Esophagus squamous epithelium (tissue), 5 donors: ENCODE data around the gene ERV3-1. TPM values are rescaled to one million over a fixed set of nuclear protein-coding genes. Genes with fewer than 3 reads are reported as not detected.
"Not testable (repeated sequence)": the region's sequence is repeated elsewhere in the genome, so short reads cannot be mapped to it uniquely, and the experiment has no call there.

ENCODE experiments used
- DNase-seq: peaks from one replicate; lab custom pipeline; 2025; lab: John Stamatoyannopoulos, UW
- H3K27ac ChIP-seq, 4 donors: fragments of 200-600 bp; sonication (generic); one replicate each; pipeline ENCODE4 v1.5.1; 2016 to 2019; ENCODE audit warnings: mild to moderate bottlenecking in 1 of 4
- H3K27me3 ChIP-seq, 4 donors: fragments of 200-600 bp; sonication (generic); 1 replicate in 3 of 4; 2 replicates in 1 of 4; pipeline versions ENCODE4 v1.5.1 to v1.6.0; 2017 to 2021; ENCODE audit warnings: antibody characterized with exemption in 1 of 4
- H3K36me3 ChIP-seq, 3 donors: fragments of 200-600 bp; sonication (generic); one replicate each; pipeline ENCODE4 v1.5.1; 2016 to 2019
- H3K4me1 ChIP-seq, 3 donors: fragments of 200-600 bp; sonication (generic); one replicate each; pipeline ENCODE4 v1.5.1; 2017 to 2019
- H3K4me3 ChIP-seq, 4 donors: fragments of 200-600 bp; sonication (generic); 1 replicate in 3 of 4; 2 replicates in 1 of 4; pipeline ENCODE4 v1.5.1; 2016 to 2019; ENCODE audit warnings: mild to moderate bottlenecking in 2 of 4, moderate library complexity in 1 of 4
- H3K9me3 ChIP-seq, 3 donors: fragments of 200-600 bp; sonication (generic); one replicate each; pipeline ENCODE4 v1.5.1; 2016 to 2019
- CTCF ChIP-seq, 6 experiments: fragments of 450-650 bp in 4 of 6; fragments of 200-600 bp in 2 of 6; sonication (generic) in 2 of 6; IDR thresholded peaks; one replicate each; pipeline ENCODE4 v1.5.1; 2016 to 2019; ENCODE audit warnings: antibody characterized with exemption in 6 of 6, mild to moderate bottlenecking in 4 of 6, moderate library complexity in 4 of 6
- POLR2A ChIP-seq, 4 donors: fragments of 450-650 bp; IDR thresholded peaks; one replicate each; pipeline ENCODE4 v1.6.1; 2017; ENCODE audit warnings: antibody characterized with exemption in 4 of 4, mild to moderate bottlenecking in 4 of 4, moderate library complexity in 3 of 4
- WGBS, 2 donors: methylation state at CpG; one replicate each; pipeline ENCODE4 v1.1.5; 2018; 5-methylcytosine and 5-hydroxymethylcytosine counted together
- intact Hi-C: fragments of 100-400 bp; cut with DNase I; formaldehyde crosslinking; loops from one replicate; pipeline ENCODE4 v1.15.0; 2022
- total RNA-seq, 4 donors: library from RNA; depleted of rRNA; stranded (reverse); fragments of >200 nt; gene quantifications; one replicate each; pipeline ENCODE4 v1.1.0, GENCODE V29; 2016
- donor health status: DM: yes; HTN: yes; CAD: no.

ERV3-1 gene
- total RNA-seq, 4 donors from 2014 or later = 15.4 to 30.9 (median 18.6) TPM

- Histone ChIP-seq H3K4me3 (peak overlapping the region; percentile 59 to 85 (median 84)), H3K4me1 (peaks cover 0 to 26% (median 11%) of the 10 kb centered on the region in 3 donors), H3K36me3 (no peaks in the 10 kb centered on the region), H3K9me3 (no peaks in the 10 kb centered on the region), H3K27ac (peak overlapping the region; percentile 93 to 97 (median 96)), H3K27me3 (no peaks in the 10 kb centered on the region)
- 8 to 20% methylated on average over 5 to 14 of the region's 92 CpGs for WGBS, 2 donors
- intact Hi-C loops = no loop called here
- DNase-seq = peak; percentile 59
- TF ChIP-seq CTCF (IDR thresholded peaks at IDR 0.05) = no peak
- TF ChIP-seq POLR2A (IDR thresholded peaks at IDR 0.05) = peak in 1 of 4 donors; percentile 51
Observed at GRCh38 chr7:65037740-65038688, 31.5 kb upstream of the ERV3-1 start.

GRCh38 chr7:65036526-65036925, 30.0 kb upstream of the ERV3-1 start:
- WGBS, 2 donors = 6 to 32% methylated on average over 2 of the region's 2 CpGs
- DNase-seq, H3K36me3 ChIP-seq, H3K4me3 ChIP-seq, intact Hi-C loops, H3K9me3 ChIP-seq, H3K27me3 ChIP-seq: not testable (repeated sequence)
- H3K4me1 ChIP-seq = peaks cover 0 to 26% (median 11%) of the 10 kb centered on the region in 3 donors
- H3K27ac ChIP-seq = peak overlapping the region in 3 of 4 donors; percentile 38 to 67 (median 48)

- H3K27me3 ChIP-seq, H3K27ac ChIP-seq, DNase-seq, H3K4me3 ChIP-seq, H3K9me3 ChIP-seq, intact Hi-C loops, H3K36me3 ChIP-seq: not testable (repeated sequence)
- peaks cover 0 to 21% (median 11%) of the 10 kb centered on the region in 3 donors for H3K4me1 ChIP-seq
Observed at GRCh38 chr7:65035469-65035868, 29.0 kb upstream of the ERV3-1 start.

DNA sequence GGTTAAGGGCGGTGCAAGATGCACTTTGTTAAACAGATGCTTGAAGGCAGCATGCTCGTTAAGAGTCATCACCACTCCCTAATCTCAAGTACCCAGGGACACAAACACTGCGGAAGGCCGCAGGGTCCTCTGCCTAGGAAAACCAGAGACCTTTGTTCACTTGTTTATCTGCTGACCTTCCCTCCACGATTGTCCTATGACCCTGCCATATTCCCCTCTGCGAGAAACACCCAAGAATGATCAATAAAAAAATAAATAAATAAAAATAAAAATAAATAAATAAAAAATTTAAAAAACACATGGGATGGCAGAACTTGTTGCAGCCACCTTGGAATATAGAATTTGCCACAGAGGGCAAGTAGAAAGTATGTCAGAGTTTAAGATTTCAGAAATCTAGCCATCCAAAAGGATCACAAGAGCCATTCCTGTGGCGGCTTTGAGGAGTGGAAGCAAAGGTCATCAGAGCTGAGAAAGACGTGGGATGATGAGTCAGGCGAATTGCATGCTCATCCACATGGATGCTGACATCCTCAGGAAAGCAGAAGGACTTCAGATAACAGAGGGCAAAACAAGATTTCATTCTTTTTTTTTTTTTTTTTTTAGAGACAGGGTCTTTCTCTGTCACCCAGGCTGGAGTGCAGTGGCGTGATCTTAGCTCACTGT, 27.8 kb upstream of the ERV3-1 start:
- H3K4me3 ChIP-seq = not testable (repeated sequence)

DNA sequence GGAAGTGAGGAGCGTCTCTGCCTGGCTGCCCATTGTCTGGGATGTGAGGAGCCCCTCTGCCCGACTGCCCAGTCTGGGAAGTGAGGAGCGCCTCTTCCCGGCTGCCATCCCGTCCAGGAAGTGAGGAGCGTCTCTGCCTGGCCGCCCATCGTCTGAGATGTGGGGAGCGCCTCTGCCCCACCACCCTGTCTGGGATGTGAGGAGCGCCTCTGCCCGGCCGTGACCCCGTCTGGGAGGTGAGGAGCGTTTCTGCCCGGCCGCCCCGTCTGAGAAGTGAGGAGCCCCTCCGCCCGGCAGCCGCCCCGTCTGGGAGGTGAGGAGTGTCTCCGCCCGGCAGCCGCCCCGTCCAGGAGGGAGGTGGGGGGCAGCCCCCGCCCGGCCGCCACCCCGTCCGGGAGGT, 26.9 kb upstream of the ERV3-1 start:
- H3K4me3 ChIP-seq, H3K9me3 ChIP-seq, H3K4me1 ChIP-seq, DNase-seq, H3K36me3 ChIP-seq, H3K27me3 ChIP-seq, H3K27ac ChIP-seq, intact Hi-C loops: not testable (repeated sequence)
- WGBS, 2 donors = no CpG with 5 or more reads among the region's 30 CpGs

More for the DNA sequence above, 27.8 kb upstream of the ERV3-1 start:
- H3K27me3 ChIP-seq, DNase-seq, H3K36me3 ChIP-seq, H3K9me3 ChIP-seq, H3K27ac ChIP-seq, H3K4me1 ChIP-seq, intact Hi-C loops: not testable (repeated sequence)
- 72 to 73% methylated on average over 6 to 8 of the region's 10 CpGs for WGBS, 2 donors

- H3K36me3 ChIP-seq, H3K4me3 ChIP-seq, H3K27me3 ChIP-seq, DNase-seq, H3K27ac ChIP-seq, intact Hi-C loops, H3K4me1 ChIP-seq, H3K9me3 ChIP-seq: not testable (repeated sequence)
Observed at GRCh38 chr7:65025023-65025422, 18.5 kb upstream of the ERV3-1 start.

- 69 to 80% methylated on average over 2 of the region's 3 CpGs for WGBS, 2 donors
- DNase-seq = not testable (repeated sequence)
Observed at GRCh38 chr7:65020978-65021377, 14.5 kb upstream of the ERV3-1 start.

DNA sequence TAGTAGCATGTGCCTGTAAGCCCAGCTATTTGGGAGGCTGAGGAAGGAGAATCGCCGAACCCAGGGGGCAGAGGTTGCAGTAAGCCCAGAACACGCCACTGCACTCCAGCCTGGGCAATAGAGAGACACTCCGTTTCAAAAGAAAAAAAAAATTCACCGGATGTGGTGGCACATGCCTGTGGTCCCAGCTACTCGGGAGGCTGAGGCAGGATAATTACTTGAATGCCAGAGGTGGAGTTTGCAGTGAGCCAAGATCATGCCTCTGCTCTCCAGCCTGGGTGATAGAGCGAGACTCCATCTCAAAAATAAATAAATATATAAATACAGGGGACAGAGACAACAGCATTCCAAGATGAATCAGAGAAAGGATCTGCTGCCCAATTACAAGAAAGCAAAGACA, 3.4 kb upstream of the ERV3-1 start:
- H3K27me3 ChIP-seq, DNase-seq, H3K9me3 ChIP-seq, H3K27ac ChIP-seq, H3K4me3 ChIP-seq, intact Hi-C loops, H3K36me3 ChIP-seq: not testable (repeated sequence)
- peaks cover 0 to 18% (median 8%) of the 10 kb centered on the region in 3 donors for H3K4me1 ChIP-seq
- 90 to 92% methylated on average over 7 of the region's 7 CpGs for WGBS, 2 donors

More at GRCh38 chr7:65020978-65021377, 14.5 kb upstream of the ERV3-1 start:
- H3K4me3 ChIP-seq, H3K36me3 ChIP-seq, H3K4me1 ChIP-seq, H3K9me3 ChIP-seq, intact Hi-C loops, H3K27ac ChIP-seq, H3K27me3 ChIP-seq: not testable (repeated sequence)

DNA sequence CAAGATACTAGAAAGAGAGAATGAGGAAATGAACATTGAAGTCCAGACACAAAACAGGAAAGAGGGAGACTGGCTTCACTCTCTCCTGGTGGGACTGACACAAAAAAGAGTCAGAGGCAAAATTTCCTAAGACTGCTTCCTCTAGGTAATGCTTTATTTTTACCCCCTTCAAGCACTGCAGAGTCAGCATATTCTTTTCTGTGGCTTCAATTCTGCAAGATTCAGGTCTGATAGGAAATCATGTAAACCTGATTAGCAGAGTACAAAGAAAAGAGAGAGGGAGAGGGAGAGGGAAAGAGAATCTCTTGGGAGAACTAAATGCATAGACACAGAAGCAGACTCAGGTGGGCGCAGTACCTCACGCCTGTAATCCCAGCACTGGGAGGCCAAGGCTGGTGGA, 2.9 kb upstream of the ERV3-1 start:
- H3K4me3 ChIP-seq, H3K27ac ChIP-seq, H3K9me3 ChIP-seq, intact Hi-C loops, H3K27me3 ChIP-seq, DNase-seq, H3K36me3 ChIP-seq: not testable (repeated sequence)
- WGBS, 2 donors = 89 to 92% methylated on average over 2 of the region's 2 CpGs
- H3K4me1 ChIP-seq = peaks cover 0 to 23% (median 12%) of the 10 kb centered on the region in 3 donors

DNA sequence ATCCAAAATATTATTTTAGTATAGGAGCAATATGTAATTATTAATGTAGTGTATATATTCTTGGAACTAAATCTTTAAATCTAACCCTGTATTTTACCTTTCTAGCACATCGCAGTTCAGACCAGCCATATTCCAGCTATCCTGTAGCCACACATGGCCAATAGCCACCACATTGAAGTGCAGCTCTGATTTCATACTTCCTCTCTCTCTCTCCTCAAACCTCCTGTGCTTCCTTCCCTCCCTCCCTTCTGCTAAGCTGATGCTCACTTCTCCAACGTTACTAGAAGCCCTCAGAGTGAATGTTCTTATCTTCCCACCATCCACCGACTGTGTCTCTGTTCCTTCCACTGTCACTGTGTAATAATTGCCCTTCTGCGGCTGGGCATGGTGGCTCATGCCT, 549 bp upstream of the ERV3-1 start:
- intact Hi-C loops, H3K9me3 ChIP-seq, H3K27me3 ChIP-seq, DNase-seq: not testable (repeated sequence)
- Histone ChIP-seq H3K36me3 (peaks cover 0 to 17% (median 0%) of the 10 kb centered on the region in 3 donors), H3K27ac (peak overlapping the region; percentile 89 to 93 (median 90)), H3K4me3 (peak overlapping the region in 3 of 4 donors; percentile 79 to 88 (median 81)), H3K4me1 (peaks cover 0 to 39% (median 12%) of the 10 kb centered on the region in 3 donors)
- 54 to 61% methylated on average over 2 to 3 of the region's 4 CpGs for WGBS, 2 donors
